Right lobe of liver (tissue), 6 donors: Measurements from ENCODE around the gene LRP3. TPM values are rescaled to one million over a fixed set of nuclear protein-coding genes. Genes with fewer than 3 reads are reported as not detected.

Experiments used
- ATAC-seq, 4 donors: fragments of 200-7000 bp; cut with Tn5 transposase; one replicate each; pipeline ENCODE4 v1.9.1; 2020; ENCODE audit warnings: mild to moderate bottlenecking in 4 of 4, moderate library complexity in 4 of 4
- DNase-seq, 3 donors: peaks; one replicate each; pipeline ENCODE4 v3.0.0-alpha.2; 2020
- H3K27ac ChIP-seq, 3 donors: fragments of 200-600 bp; one replicate each; pipeline ENCODE4 v1.8.0; 2022
- H3K27me3 ChIP-seq, 2 donors: fragments of 200-600 bp; one replicate each; pipeline ENCODE4 v1.8.0; 2022
- H3K36me3 ChIP-seq, 4 donors: fragments of 200-600 bp; sonication (generic) in 1 of 4; one replicate each; pipeline versions ENCODE4 v1.5.1 to v1.8.0; 2017 to 2022; ENCODE audit warnings: control low read depth in 1 of 4
- H3K4me1 ChIP-seq, 4 donors: fragments of 200-600 bp; sonication (generic) in 1 of 4; one replicate each; pipeline versions ENCODE4 v1.5.1 to v1.8.0; 2017 to 2022; ENCODE audit warnings: control low read depth in 1 of 4
- H3K4me3 ChIP-seq, 3 donors: fragments of 200-600 bp; one replicate each; pipeline ENCODE4 v1.8.0; 2022
- H3K9me3 ChIP-seq, 4 donors: fragments of 200-600 bp; sonication (generic) in 1 of 4; one replicate each; pipeline versions ENCODE4 v1.5.1 to v1.8.0; 2017 to 2022; ENCODE audit warnings: control low read depth in 1 of 4
- POLR2A ChIP-seq: fragments of 450-650 bp; IDR thresholded peaks from one replicate; pipeline ENCODE4 v1.6.1; 2017; ENCODE audit warnings: antibody characterized with exemption, mild to moderate bottlenecking
- WGBS: methylation state at CpG from one replicate; pipeline ENCODE4 v1.1.6; 2018; ENCODE audit warnings: low coverage, low lambda C conversion rate; ENCODE audit not compliant: insufficient coverage; ENCODE audit errors: missing lambda C conversion rate; 5-methylcytosine and 5-hydroxymethylcytosine counted together
- intact Hi-C, 2 donors: fragments of 100-400 bp; cut with DNase I; formaldehyde crosslinking; loops; one replicate each; pipeline versions ENCODE4 v1.11.2 to v1.14.1; 2022
- total RNA-seq, 6 experiments: library from RNA; depleted of rRNA in 2 of 6; stranded (reverse); fragments of >200 nt in 2 of 6; fragmentation: NEBNext Ultra II Directional in 3 of 6; extraction: Animal tissue kit (Norgen Biotek cat#: 25700) in 3 of 6; gene quantifications; one replicate each; pipeline versions ENCODE4 v1.1.0 to v1.2.4, GENCODE V29; 2016 to 2023
- TF ChIP-seq, protein P1 (sequence below), 4 donors: fragments of 200-600 bp in 3 of 4; fragments of 450-650 bp in 1 of 4; IDR thresholded peaks; one replicate each; pipeline versions ENCODE4 v1.5.1 to v1.8.0; 2016 to 2022; ENCODE audit warnings: antibody characterized with exemption in 4 of 4, mild to moderate bottlenecking in 2 of 4
- donor health status: DM: no; HTN: yes; CAD: no.
- donor health status: DM: no; HTN: no; CAD: no.
- donor health status: DM: no; HTN: no; CAD: no.
- donor health status: DM: no; HTN: yes; CAD: no.
- donor health status: DM: no; HTN: yes; CAD: no.

The LRP3 gene
- total RNA-seq, 6 experiments from 2014 or later, result 25.2 to 40.7 (median 33.7) TPM

DNA sequence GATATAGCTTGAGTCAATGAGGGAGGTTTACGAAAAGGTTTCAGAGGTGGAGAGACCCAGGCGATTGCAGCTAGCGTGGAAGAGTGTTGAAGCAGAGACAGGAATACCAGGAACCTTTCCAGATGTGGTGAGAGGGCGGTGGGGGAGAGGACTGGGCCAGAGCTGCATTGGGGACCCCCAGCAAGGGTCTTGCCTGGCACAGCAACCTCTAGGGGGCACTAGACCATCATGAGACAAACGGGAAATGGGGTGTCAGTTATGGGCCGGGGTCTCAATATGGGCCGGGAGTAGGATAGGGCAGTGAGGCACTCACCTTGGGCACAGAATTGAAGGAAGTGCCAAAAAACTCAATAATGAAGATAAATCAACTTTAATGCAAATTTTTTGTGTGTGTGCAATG is 2.1 kb upstream of the LRP3 start:
- Histone ChIP-seq H3K9me3 (no peaks in the 10 kb centered on the region), H3K36me3 (no peaks in the 10 kb centered on the region), H3K4me3 (no peak overlapping the region), H3K4me1 (peaks cover 0 to 6% (median 0%) of the 10 kb centered on the region in 4 donors), H3K27ac (no peak overlapping the region), H3K27me3 (no peaks in the 10 kb centered on the region)
- no peak for TF ChIP-seq POLR2A
- TF ChIP-seq, protein P1, sequence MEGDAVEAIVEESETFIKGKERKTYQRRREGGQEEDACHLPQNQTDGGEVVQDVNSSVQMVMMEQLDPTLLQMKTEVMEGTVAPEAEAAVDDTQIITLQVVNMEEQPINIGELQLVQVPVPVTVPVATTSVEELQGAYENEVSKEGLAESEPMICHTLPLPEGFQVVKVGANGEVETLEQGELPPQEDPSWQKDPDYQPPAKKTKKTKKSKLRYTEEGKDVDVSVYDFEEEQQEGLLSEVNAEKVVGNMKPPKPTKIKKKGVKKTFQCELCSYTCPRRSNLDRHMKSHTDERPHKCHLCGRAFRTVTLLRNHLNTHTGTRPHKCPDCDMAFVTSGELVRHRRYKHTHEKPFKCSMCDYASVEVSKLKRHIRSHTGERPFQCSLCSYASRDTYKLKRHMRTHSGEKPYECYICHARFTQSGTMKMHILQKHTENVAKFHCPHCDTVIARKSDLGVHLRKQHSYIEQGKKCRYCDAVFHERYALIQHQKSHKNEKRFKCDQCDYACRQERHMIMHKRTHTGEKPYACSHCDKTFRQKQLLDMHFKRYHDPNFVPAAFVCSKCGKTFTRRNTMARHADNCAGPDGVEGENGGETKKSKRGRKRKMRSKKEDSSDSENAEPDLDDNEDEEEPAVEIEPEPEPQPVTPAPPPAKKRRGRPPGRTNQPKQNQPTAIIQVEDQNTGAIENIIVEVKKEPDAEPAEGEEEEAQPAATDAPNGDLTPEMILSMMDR (IDR thresholded peaks at IDR 0.05), result peak in 1 of 4 donors; percentile 22
- DNase-seq (peak in 1 of 3 donors; percentile 8), ATAC-seq (no peak)
- intact Hi-C loops, result no loop called here
- 68% methylated on average over 7 of the region's 7 CpGs for WGBS

GRCh38 chr19:33193269-33193864 is 763 bp upstream of the LRP3 start:
- no peak overlapping the region for H3K27ac ChIP-seq
- DNase-seq, result peak in 2 of 3 donors; percentile 8 to 44
- WGBS, result 82% methylated on average over 7 of the region's 8 CpGs
- TF ChIP-seq, protein P1 (IDR thresholded peaks at IDR 0.05), result no peak
- H3K9me3 ChIP-seq, result no peaks in the 10 kb centered on the region
- no peak for ATAC-seq
- peak overlapping the region in 1 of 3 donors; percentile 9 for H3K4me3 ChIP-seq
- peaks cover 0 to 6% (median 0%) of the 10 kb centered on the region in 4 donors for H3K4me1 ChIP-seq
- H3K36me3 ChIP-seq, result no peaks in the 10 kb centered on the region
- intact Hi-C loops, result no loop called here
- H3K27me3 ChIP-seq, result no peaks in the 10 kb centered on the region

DNA sequence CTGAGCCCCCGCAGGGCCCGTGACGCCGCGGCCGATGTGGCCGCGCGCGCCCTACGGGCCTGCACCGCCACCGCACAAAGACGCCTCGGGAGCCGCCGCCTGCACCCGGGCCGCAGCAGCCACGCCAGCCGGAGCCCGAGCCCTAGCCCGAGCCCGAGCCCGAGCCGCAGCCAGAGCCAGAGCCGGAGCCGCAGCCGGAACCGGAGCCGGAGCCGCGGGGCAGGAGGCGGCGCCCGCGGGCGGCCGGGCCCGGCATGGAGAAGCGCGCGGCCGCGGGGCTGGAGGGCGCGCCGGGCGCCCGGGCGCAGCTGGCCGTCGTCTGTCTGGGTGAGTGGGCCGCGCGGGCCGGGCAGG is 379 bp downstream of the LRP3 start:
- no peaks in the 10 kb centered on the region for H3K9me3 ChIP-seq
- no peaks in the 10 kb centered on the region for H3K27me3 ChIP-seq
- no peaks in the 10 kb centered on the region for H3K36me3 ChIP-seq
- DNase-seq, result no peak
- intact Hi-C loops, result no loop called here
- WGBS, result no CpG with 5 or more reads among the region's 57 CpGs
- H3K4me1 ChIP-seq, result peaks cover 0 to 6% (median 0%) of the 10 kb centered on the region in 4 donors
- peak overlapping the region; percentile 67 to 70 (median 69) for H3K4me3 ChIP-seq
- peak; percentile 5 to 46 (median 14) for ATAC-seq
- TF ChIP-seq, protein P1 (IDR thresholded peaks at IDR 0.05), result no peak
- no peak for TF ChIP-seq POLR2A
- peak overlapping the region in 1 of 3 donors; percentile 68 for H3K27ac ChIP-seq

DNA sequence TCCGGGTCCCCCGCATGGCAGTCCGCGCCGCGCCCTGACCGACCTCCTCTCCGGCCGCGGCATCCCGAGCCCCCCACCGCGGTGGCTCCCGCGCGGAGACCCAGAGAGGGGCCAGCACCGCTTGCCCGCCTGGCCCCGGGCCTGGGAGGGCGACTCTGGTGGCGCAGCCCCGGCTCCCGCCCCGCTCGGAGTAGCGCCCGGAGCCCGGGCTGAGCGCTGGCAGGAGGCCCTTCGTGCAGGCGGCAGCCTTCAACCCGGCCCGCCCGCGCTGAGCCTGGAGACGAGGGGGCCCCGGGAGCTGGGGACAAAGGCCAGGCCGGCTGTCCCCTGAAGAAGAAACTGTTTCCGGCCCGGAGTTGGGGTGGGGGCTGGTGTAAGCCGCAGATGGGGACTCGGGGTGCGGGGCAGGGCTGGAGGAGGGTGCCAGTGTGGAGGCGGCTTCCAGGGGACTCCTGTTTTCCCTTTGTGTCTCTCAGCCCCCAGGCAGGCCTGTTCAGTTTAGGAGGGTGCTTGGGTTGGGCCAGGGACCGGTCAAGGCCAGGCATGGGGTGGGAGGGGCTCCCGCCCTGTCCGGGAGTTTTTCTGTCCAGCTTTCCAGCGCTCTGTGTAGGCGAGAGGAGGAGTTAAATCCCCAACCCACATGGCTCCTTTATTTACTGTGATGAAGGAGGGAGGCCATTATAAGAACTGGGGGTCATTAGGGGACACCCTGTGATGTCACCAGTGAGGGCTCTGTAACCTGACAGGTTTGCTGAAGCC is 935 bp downstream of the LRP3 start:
- Histone ChIP-seq H3K4me3 (peak overlapping the region; percentile 67 to 70 (median 69)), H3K27ac (peak overlapping the region in 2 of 3 donors; percentile 31 to 68), H3K27me3 (no peaks in the 10 kb centered on the region), H3K4me1 (peaks cover 0 to 6% (median 0%) of the 10 kb centered on the region in 4 donors), H3K9me3 (no peaks in the 10 kb centered on the region), H3K36me3 (no peaks in the 10 kb centered on the region)
- peak; percentile 83 to 91 (median 85) for ATAC-seq
- TF ChIP-seq POLR2A, result no peak
- TF ChIP-seq, protein P1 (IDR thresholded peaks at IDR 0.05), result no peak
- WGBS, result 6% methylated on average over 9 of the region's 49 CpGs
- DNase-seq, result peak; percentile 72 to 83 (median 82)
- intact Hi-C loops, result no loop called here
